Suprapubic skin (tissue), 4 donors: Measurements from ENCODE around the gene AGBL5. TPM values are rescaled to one million over a fixed set of nuclear protein-coding genes. Genes with fewer than 3 reads are reported as not detected.

Source experiments
- DNase-seq, 2 donors: peaks; one replicate each; pipeline ENCODE4 v3.0.0-alpha.2; 2019; ENCODE audit warnings: low spot score in 2 of 2
- H3K27ac ChIP-seq: fragments of 200-600 bp; sonication (generic); one replicate; pipeline ENCODE4 v1.5.1; 2019
- H3K27me3 ChIP-seq: fragments of 200-600 bp; sonication (generic); one replicate; pipeline ENCODE4 v1.5.1; 2019
- H3K36me3 ChIP-seq: fragments of 200-600 bp; sonication (generic); one replicate; pipeline ENCODE4 v1.5.1; 2019
- H3K4me1 ChIP-seq: fragments of 200-600 bp; sonication (generic); one replicate; pipeline ENCODE4 v1.5.1; 2019
- H3K4me3 ChIP-seq: fragments of 200-600 bp; sonication (generic); one replicate; pipeline ENCODE4 v1.5.1; 2019; ENCODE audit warnings: mild to moderate bottlenecking
- H3K9me3 ChIP-seq: fragments of 200-600 bp; sonication (generic); one replicate; pipeline ENCODE4 v1.5.1; 2019
- CTCF ChIP-seq, 2 donors: fragments of 200-600 bp in 1 of 2; fragments of 450-650 bp in 1 of 2; sonication (generic) in 1 of 2; IDR thresholded peaks; one replicate each; pipeline ENCODE4 v1.5.1; 2016 to 2019; ENCODE audit warnings: antibody characterized with exemption in 2 of 2, mild to moderate bottlenecking in 1 of 2, moderate library complexity in 1 of 2
- EP300 ChIP-seq: sonication (generic); formaldehyde crosslinking; IDR thresholded peaks from one replicate; pipeline ENCODE4 v1.6.1; 2017; ENCODE audit warnings: antibody characterized with exemption
- POLR2A ChIP-seq, 2 donors: fragments of 450-650 bp; IDR thresholded peaks; one replicate each; pipeline ENCODE4 v1.6.1; 2017; ENCODE audit warnings: antibody characterized with exemption in 2 of 2, mild to moderate bottlenecking in 2 of 2, moderate library complexity in 2 of 2
- POLR2AphosphoS5 ChIP-seq, 3 donors: sonication (generic); formaldehyde crosslinking; IDR thresholded peaks; one replicate each; pipeline ENCODE4 v1.6.1; 2017; ENCODE audit warnings: antibody characterized with exemption in 3 of 3
- WGBS: methylation state at CpG from one replicate; pipeline ENCODE4 v1.1.5; 2018; 5-methylcytosine and 5-hydroxymethylcytosine counted together
- total RNA-seq, 4 donors: library from RNA; depleted of rRNA; stranded (reverse); fragments of >200 nt; gene quantifications; one replicate each; pipeline ENCODE4 v1.1.0, GENCODE V29; 2016

The AGBL5 gene
- total RNA-seq, 4 donors from 2014 or later: 15.3 to 18.9 (median 18.5) TPM

GRCh38 chr2:27032495-27033252 is 18.8 kb upstream of the AGBL5 start, which contains the start of gene TMEM214:
Gene TMEM214, plus strand, starts transcription at chr2:27032965. Its CDS starts 51 bp downstream, at chr2:27033016.
- H3K27ac ChIP-seq: peak within 1 kb of the TSS; percentile 72
- peaks cover 35% of the 10 kb centered on the region for H3K36me3 ChIP-seq
- TF ChIP-seq POLR2A (IDR thresholded peaks at IDR 0.05) (peak; percentile 56 to 59), POLR2AphosphoS5 (IDR thresholded peaks at IDR 0.05) (peak in 2 of 3 donors; percentile 16 to 18), CTCF (IDR thresholded peaks at IDR 0.05) (peak in 1 of 2 donors; percentile 10), EP300 (no peak)
- under 1% methylated on average over 48 of the region's 76 CpGs for WGBS
- H3K4me1 ChIP-seq: peaks cover 25% of the 10 kb centered on the region
- no peaks in the 10 kb centered on the region for H3K9me3 ChIP-seq
- peak within 1 kb of the TSS; percentile 65 for H3K4me3 ChIP-seq
- DNase-seq: peak; percentile 90 to 94
- H3K27me3 ChIP-seq: no peaks in the 10 kb centered on the region

- Histone ChIP-seq H3K36me3 (peaks cover 40% of the 10 kb centered on the region), H3K4me3 (peak overlapping the region; percentile 65)
These were observed 18.1 kb upstream of the AGBL5 start for GRCh38 chr2:27033253-27033852.

GRCh38 chr2:27038012-27038411 is 13.5 kb upstream of the AGBL5 start:
- no peak overlapping the region for H3K4me3 ChIP-seq
- no peaks in the 10 kb centered on the region for H3K27me3 ChIP-seq
- no peak for TF ChIP-seq CTCF (IDR thresholded peaks at IDR 0.05)
- no peak for TF ChIP-seq POLR2AphosphoS5 (IDR thresholded peaks at IDR 0.05)
- no peak for TF ChIP-seq POLR2A (IDR thresholded peaks at IDR 0.05)
- peaks cover 20% of the 10 kb centered on the region for H3K4me1 ChIP-seq
- no peak for DNase-seq
- WGBS: 72% methylated on average over 2 of the region's 6 CpGs
- H3K36me3 ChIP-seq: peaks cover 67% of the 10 kb centered on the region
- H3K27ac ChIP-seq: no peak overlapping the region
- no peaks in the 10 kb centered on the region for H3K9me3 ChIP-seq

More at GRCh38 chr2:27033253-27033852, 18.1 kb upstream of the AGBL5 start:
- TF ChIP-seq POLR2AphosphoS5 (IDR thresholded peaks at IDR 0.05) (no peak), POLR2A (IDR thresholded peaks at IDR 0.05) (no peak), EP300 (no peak), CTCF (IDR thresholded peaks at IDR 0.05) (no peak)
- Histone ChIP-seq H3K27me3 (no peaks in the 10 kb centered on the region), H3K9me3 (no peaks in the 10 kb centered on the region), H3K27ac (peak overlapping the region; percentile 72), H3K4me1 (peaks cover 25% of the 10 kb centered on the region)
- no peak for DNase-seq
- 23% methylated on average over 5 of the region's 11 CpGs for WGBS

GRCh38 chr2:27038631-27039339 is 12.7 kb upstream of the AGBL5 start:
- peaks cover 67% of the 10 kb centered on the region for H3K36me3 ChIP-seq
- WGBS: 78% methylated on average over 16 of the region's 17 CpGs
- no peak for DNase-seq
- H3K9me3 ChIP-seq: no peaks in the 10 kb centered on the region
- no peak overlapping the region for H3K27ac ChIP-seq
- no peak for TF ChIP-seq POLR2A (IDR thresholded peaks at IDR 0.05)
- TF ChIP-seq POLR2AphosphoS5 (IDR thresholded peaks at IDR 0.05): no peak
- TF ChIP-seq CTCF (IDR thresholded peaks at IDR 0.05): no peak
- H3K4me3 ChIP-seq: no peak overlapping the region
- peaks cover 14% of the 10 kb centered on the region for H3K4me1 ChIP-seq
- no peaks in the 10 kb centered on the region for H3K27me3 ChIP-seq

- H3K27ac ChIP-seq: no peak overlapping the region
- WGBS: 100% methylated on average over 3 of the region's 6 CpGs
- peaks cover 67% of the 10 kb centered on the region for H3K36me3 ChIP-seq
- H3K4me1 ChIP-seq: peaks cover 8% of the 10 kb centered on the region
- H3K27me3 ChIP-seq: no peaks in the 10 kb centered on the region
- no peaks in the 10 kb centered on the region for H3K9me3 ChIP-seq
- DNase-seq: no peak
- no peak for TF ChIP-seq POLR2A (IDR thresholded peaks at IDR 0.05)
- TF ChIP-seq EP300: no peak
- no peak for TF ChIP-seq CTCF (IDR thresholded peaks at IDR 0.05)
- TF ChIP-seq POLR2AphosphoS5 (IDR thresholded peaks at IDR 0.05): no peak
- H3K4me3 ChIP-seq: no peak overlapping the region
These were observed 12.0 kb upstream of the AGBL5 start for GRCh38 chr2:27039426-27039825.
